GM12878 (cell line): ENCODE data around the gene TMOD3. TPM values are rescaled to one million over a fixed set of nuclear protein-coding genes. Genes with fewer than 3 reads are reported as not detected.

Source experiments
- ATAC-seq: fragments of 200-7000 bp; cut with Tn5 transposase; 3 replicates; pipeline ENCODE4 v1.9.1; 2020; ENCODE audit warnings: mild to moderate bottlenecking, moderate library complexity
- BruUV-seq: library from RNA; stranded (reverse); fragments of 400-500 nt; replicated peaks from 2 replicates; lab custom pipeline; 2021; lab: Mats Ljungman, UMichigan
- CTCF ChIA-PET: fragments of 300-600 bp; sonication (Branson Sonifier 250); formaldehyde crosslinking; extraction: SDS; loops from one replicate; lab custom pipeline; 2021; ENCODE audit warnings: inconsistent platforms; lab: Yijun Ruan, JAX
- POLR2A ChIA-PET: fragments of 350-600 bp; formaldehyde crosslinking; extraction: SDS; loops from one replicate; lab custom pipeline; 2021; ENCODE audit warnings: inconsistent platforms; lab: Charles Lee
- RAD21 ChIA-PET: fragments of 300-600 bp; sonication (Branson Sonifier 250); formaldehyde crosslinking; loops from one replicate; lab custom pipeline; 2023; ENCODE audit warnings: antibody characterized with exemption; ENCODE audit not compliant: unreplicated experiment; lab: Charles Lee
- SMC1A ChIA-PET: fragments of 300-600 bp; sonication (Branson Sonifier 250); formaldehyde crosslinking; loops from one replicate; lab custom pipeline; 2023; ENCODE audit not compliant: unreplicated experiment, uncharacterized antibody; lab: Charles Lee
- DNase-seq: peaks from one replicate; pipeline ENCODE4 v3.0.0-alpha.2; 2011; ENCODE audit warnings: low read depth, low spot score
- FAIRE-seq: peaks from 3 replicates; lab custom pipeline; 2011; peaks lifted over from hg19 to GRCh38; lab: Jason Lieb, UNC
- H2AFZ ChIP-seq: 2 replicates; pipeline ENCODE4 v1.6.0; 2011; ENCODE audit warnings: low read depth, low read length, control low read depth; ENCODE audit not compliant: control insufficient read depth
- H3K27ac ChIP-seq: 2 replicates; pipeline ENCODE4 v1.5.1; 2011; ENCODE audit warnings: control low read depth; ENCODE audit not compliant: control insufficient read depth, insufficient read depth
- H3K27me3 ChIP-seq, 2 experiments: replicated peaks in 1 of 2; 2 replicates each; pipeline versions ENCODE4 v1.6.0 to v1.6.1; 2011; ENCODE audit warnings: low read length in 1 of 2; ENCODE audit not compliant: control insufficient read depth in 2 of 2, insufficient read depth in 2 of 2
- H3K36me3 ChIP-seq, 2 experiments: 2 replicates each; pipeline ENCODE4 v1.5.1; 2011; ENCODE audit warnings: low read length in 1 of 2; ENCODE audit not compliant: control insufficient read depth in 2 of 2, insufficient read depth in 2 of 2
- H3K4me1 ChIP-seq: 2 replicates; pipeline ENCODE4 v1.6.1; 2011; ENCODE audit warnings: mild to moderate bottlenecking, low read length, moderate library complexity, mixed read lengths; ENCODE audit not compliant: control insufficient read depth, insufficient read depth
- H3K4me2 ChIP-seq: 2 replicates; pipeline ENCODE4 v1.6.0; 2011; ENCODE audit warnings: control low read depth; ENCODE audit not compliant: control insufficient read depth, insufficient read depth
- H3K4me3 ChIP-seq: fragments of 200-600 bp; sonication (generic); 2 replicates; pipeline ENCODE4 v1.5.1; 2016
- H3K79me2 ChIP-seq: 2 replicates; pipeline ENCODE4 v1.6.0; 2011; ENCODE audit warnings: low read length; ENCODE audit not compliant: control insufficient read depth, insufficient read depth
- H3K9ac ChIP-seq: 2 replicates; pipeline ENCODE4 v1.8.0; 2011; ENCODE audit warnings: low read length, control low read depth, mixed read lengths; ENCODE audit not compliant: control insufficient read depth, insufficient read depth
- H3K9me3 ChIP-seq: replicated peaks from 3 replicates; pipeline ENCODE4 v1.5.1; 2011; ENCODE audit warnings: mild to moderate bottlenecking, low read length; ENCODE audit not compliant: control insufficient read depth, insufficient read depth
- H4K20me1 ChIP-seq: 2 replicates; pipeline ENCODE4 v1.6.0; 2011; ENCODE audit not compliant: control insufficient read depth, insufficient read depth
- BHLHE40 ChIP-seq, 2 experiments: fragments of 450-650 bp in 1 of 2; IDR thresholded peaks; 2 replicates each; pipeline ENCODE4 v1.6.1; 2011 to 2017; ENCODE audit warnings: low read depth in 2 of 2, borderline replicate concordance in 1 of 2, improper control_type of control experiment in 1 of 2, low read length in 1 of 2, mild to moderate bottlenecking in 1 of 2
- CBX5 ChIP-seq: sonication (generic); IDR thresholded peaks from 2 replicates; pipeline ENCODE4 v1.6.1; 2016; ENCODE audit warnings: low read depth, moderate library complexity, mild to moderate bottlenecking, inconsistent platforms
- CHD2 ChIP-seq: IDR thresholded peaks from 2 replicates; pipeline ENCODE4 v1.6.1; 2011; ENCODE audit warnings: low read depth, low read length, improper control_type of control experiment, borderline replicate concordance
- DPF2 ChIP-seq: fragments of 450-650 bp; IDR thresholded peaks from 2 replicates; pipeline ENCODE4 v1.6.1; 2017; ENCODE audit warnings: mild to moderate bottlenecking
- EED ChIP-seq: sonication (generic); IDR thresholded peaks from 2 replicates; pipeline ENCODE4 v1.6.1; 2016; ENCODE audit warnings: antibody characterized with exemption, low read depth
- HDAC2 ChIP-seq: fragments of 200-600 bp; sonication (generic); IDR thresholded peaks from 2 replicates; pipeline ENCODE4 v1.6.1; 2017
- LARP7 ChIP-seq: fragments of 450-650 bp; IDR thresholded peaks from 2 replicates; pipeline ENCODE4 v1.6.1; 2017; ENCODE audit warnings: mild to moderate bottlenecking
- MYB ChIP-seq: fragments of 150-350 bp; IDR thresholded peaks from 2 replicates; pipeline ENCODE4 v1.6.1; 2014; ENCODE audit warnings: mild to moderate bottlenecking, low read depth, low read length, borderline replicate concordance
- RB1 ChIP-seq: fragments of 450-650 bp; formaldehyde crosslinking; IDR thresholded peaks from 2 replicates; pipeline ENCODE4 v1.6.1; 2017; ENCODE audit warnings: mild to moderate bottlenecking, borderline replicate concordance
- SIX5 ChIP-seq: IDR thresholded peaks from 2 replicates; pipeline ENCODE4 v1.6.1; 2011; ENCODE audit warnings: mild to moderate bottlenecking, low read depth, low read length, moderate library complexity; ENCODE audit not compliant: severe bottlenecking
- SMC3 ChIP-seq: IDR thresholded peaks from 2 replicates; pipeline ENCODE4 v1.6.1; 2011; ENCODE audit warnings: low read length, improper control_type of control experiment, borderline replicate concordance
- WGBS: methylation state at CpG from one replicate; pipeline ENCODE4 v1.1.6; 2016; ENCODE audit warnings: low lambda C conversion rate; ENCODE audit not compliant: insufficient replicate concordance, insufficient coverage; ENCODE audit errors: missing lambda C conversion rate; 5-methylcytosine and 5-hydroxymethylcytosine counted together
- in situ Hi-C: fragments of 300-500 bp; cut with MboI; formaldehyde crosslinking; loops from 9 replicates; pipeline ENCODE4 v1.14.3; 2018; ENCODE audit warnings: mixed read lengths
- intact Hi-C: fragments of 100-400 bp; cut with micrococcal nuclease; formaldehyde crosslinking; loops from one replicate; pipeline ENCODE4 v1.14.2; 2022; ENCODE audit not compliant: unreplicated experiment
- polyA plus RNA-seq, 11 experiments: library from polyadenylated mRNA; depleted of rRNA in 4 of 11; unstranded in 6 of 11; stranded (reverse) in 5 of 11; fragments of >200 nt; fragmentation: Nextera tagmentation in 4 of 11; fragmentation: Illumina TruSeq in 1 of 11; extraction: Ambion mirVana in 4 of 11; extraction: Trizol in 1 of 11; gene quantifications; 1 replicate in 1 of 11; 2 replicates in 10 of 11; pipeline versions ENCODE4 v1.2.1 to v1.2.3, GENCODE V29; 2011 to 2016; ENCODE audit warnings: inconsistent platforms in 2 of 11, missing spikeins in 2 of 11, low read depth in 1 of 11
- total RNA-seq, 4 experiments: library from RNA; depleted of rRNA in 3 of 4; stranded (reverse); fragments of >200 nt in 3 of 4; fragmentation: Illumina TruSeq in 1 of 4; extraction: Trizol in 1 of 4; gene quantifications; 2 replicates each; pipeline versions ENCODE4 v1.2.1 to v1.2.3, GENCODE V29; 2013 to 2021
- TF ChIP-seq, protein P1 (sequence below): fragments of 450-650 bp; formaldehyde crosslinking; IDR thresholded peaks from 2 replicates; pipeline ENCODE4 v1.5.0; 2022; ENCODE audit warnings: mild to moderate bottlenecking, missing genetic modification characterization
- TF ChIP-seq, protein P2 (sequence below): fragments of 450-650 bp; IDR thresholded peaks from 2 replicates; pipeline ENCODE4 v1.6.1; 2017; ENCODE audit warnings: mild to moderate bottlenecking
- TF ChIP-seq, protein P3 (sequence below), 3 experiments: IDR thresholded peaks in 2 of 3; conservative IDR thresholded peaks in 1 of 3; 2 replicates each; pipeline ENCODE4 v1.5.1; 2011; ENCODE audit warnings: low read depth in 3 of 3, low read length in 3 of 3, mild to moderate bottlenecking in 3 of 3, control low read depth in 2 of 3, moderate library complexity in 2 of 3, inconsistent platforms in 1 of 3, mixed read lengths in 1 of 3; ENCODE audit not compliant: control insufficient read depth in 2 of 3, insufficient read depth in 1 of 3; ENCODE audit errors: extremely low read depth in 1 of 3

Gene TMOD3
- total and polyA plus RNA-seq, 10 of the 15 experiments (the other 5 are each of a cell fraction or from before 2014, with no cell fraction given): 5.2 to 39.4 (median 22.5) TPM

DNA sequence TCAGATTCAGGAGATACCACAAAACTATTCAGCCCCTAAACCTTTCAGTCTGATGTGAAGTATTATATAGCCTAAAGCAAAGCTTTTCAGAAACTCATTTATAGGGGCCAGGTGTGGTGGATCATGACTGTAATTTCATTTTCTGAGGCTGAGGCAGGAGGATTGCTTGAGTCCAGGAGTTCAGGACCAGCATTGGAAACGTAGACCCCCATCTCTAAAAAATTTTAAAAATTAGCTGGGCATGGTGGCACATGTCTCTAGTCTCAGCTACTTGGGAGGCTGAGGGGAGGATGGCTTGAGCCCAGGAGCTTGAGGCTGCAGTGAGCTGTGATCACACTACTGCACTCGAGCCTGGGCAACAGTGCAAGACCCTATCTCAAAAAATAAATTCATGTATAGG, 60.0 kb downstream of the TMOD3 start:
- ChIA-PET SMC1A (interaction anchor here (1.4 to 1.9 kb wide), 4 partner anchors 189 to 289 kb away, joined by 3 to 5 read pairs (median 4); no protein-coding TSS in a partner anchor), CTCF (interaction anchor here (0.6 to 3.1 kb wide), 28 partner anchors 9 to 340 kb away, joined by 3 to 23 read pairs (median 4); partner anchors contain the start of gene LEO1), RAD21 (interaction anchor here (0.5 to 1.9 kb wide), 4 partner anchors 7 to 319 kb away, joined by 3 to 13 read pairs (median 4); no protein-coding TSS in a partner anchor), POLR2A (interaction anchor here (0.6 kb wide), 1 partner anchor 168 kb away, joined by 3 read pairs; no protein-coding TSS in a partner anchor)
- Histone ChIP-seq H3K4me1 (no peaks in the 10 kb centered on the region), H3K9ac (no peak overlapping the region), H3K36me3 (peaks cover 1 to 6% of the 10 kb centered on the region in 2 experiments; a peak in 3 of 4 replicates), H4K20me1 (no peaks in the 10 kb centered on the region), H3K4me2 (no peak overlapping the region), H3K4me3 (no peak overlapping the region), H3K27me3 (no peaks in the 10 kb centered on the region), H3K9me3 (no peaks in the 10 kb centered on the region), H3K27ac (no peak overlapping the region), H2AFZ (no peak overlapping the region), H3K79me2 (no peaks in the 10 kb centered on the region)
- WGBS: 100% methylated on average over 2 of the region's 2 CpGs
- BruUV-seq: no TSS peak
- no peak for DNase-seq
- in situ Hi-C loops (no loop called here), intact Hi-C loops (loop anchor here (5.0 kb wide), 1 partner anchor 318 kb away; no protein-coding TSS in a partner anchor)
- no peak for FAIRE-seq
- no peak for ATAC-seq
- TF ChIP-seq DPF2 (no peak), CBX5 (no peak), RB1 (no peak), HDAC2 (no peak), MYB (no peak), BHLHE40 (IDR thresholded peaks at IDR 0.05; ENCODE audit: borderline replicate concordance in 1 of 2, low read depth in 2 of 2, low read length in 1 of 2) (no peak), CHD2 (no peak), EED (no peak), LARP7 (no peak), SMC3 (no peak), SIX5 (no peak)
- TF ChIP-seq, protein P1, sequence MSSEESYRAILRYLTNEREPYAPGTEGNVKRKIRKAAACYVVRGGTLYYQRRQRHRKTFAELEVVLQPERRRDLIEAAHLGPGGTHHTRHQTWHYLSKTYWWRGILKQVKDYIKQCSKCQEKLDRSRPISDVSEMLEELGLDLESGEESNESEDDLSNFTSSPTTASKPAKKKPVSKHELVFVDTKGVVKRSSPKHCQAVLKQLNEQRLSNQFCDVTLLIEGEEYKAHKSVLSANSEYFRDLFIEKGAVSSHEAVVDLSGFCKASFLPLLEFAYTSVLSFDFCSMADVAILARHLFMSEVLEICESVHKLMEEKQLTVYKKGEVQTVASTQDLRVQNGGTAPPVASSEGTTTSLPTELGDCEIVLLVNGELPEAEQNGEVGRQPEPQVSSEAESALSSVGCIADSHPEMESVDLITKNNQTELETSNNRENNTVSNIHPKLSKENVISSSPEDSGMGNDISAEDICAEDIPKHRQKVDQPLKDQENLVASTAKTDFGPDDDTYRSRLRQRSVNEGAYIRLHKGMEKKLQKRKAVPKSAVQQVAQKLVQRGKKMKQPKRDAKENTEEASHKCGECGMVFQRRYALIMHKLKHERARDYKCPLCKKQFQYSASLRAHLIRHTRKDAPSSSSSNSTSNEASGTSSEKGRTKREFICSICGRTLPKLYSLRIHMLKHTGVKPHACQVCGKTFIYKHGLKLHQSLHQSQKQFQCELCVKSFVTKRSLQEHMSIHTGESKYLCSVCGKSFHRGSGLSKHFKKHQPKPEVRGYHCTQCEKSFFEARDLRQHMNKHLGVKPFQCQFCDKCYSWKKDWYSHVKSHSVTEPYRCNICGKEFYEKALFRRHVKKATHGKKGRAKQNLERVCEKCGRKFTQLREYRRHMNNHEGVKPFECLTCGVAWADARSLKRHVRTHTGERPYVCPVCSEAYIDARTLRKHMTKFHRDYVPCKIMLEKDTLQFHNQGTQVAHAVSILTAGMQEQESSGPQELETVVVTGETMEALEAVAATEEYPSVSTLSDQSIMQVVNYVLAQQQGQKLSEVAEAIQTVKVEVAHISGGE (CRISPR knock-in tag): no peak
- TF ChIP-seq, protein P2, sequence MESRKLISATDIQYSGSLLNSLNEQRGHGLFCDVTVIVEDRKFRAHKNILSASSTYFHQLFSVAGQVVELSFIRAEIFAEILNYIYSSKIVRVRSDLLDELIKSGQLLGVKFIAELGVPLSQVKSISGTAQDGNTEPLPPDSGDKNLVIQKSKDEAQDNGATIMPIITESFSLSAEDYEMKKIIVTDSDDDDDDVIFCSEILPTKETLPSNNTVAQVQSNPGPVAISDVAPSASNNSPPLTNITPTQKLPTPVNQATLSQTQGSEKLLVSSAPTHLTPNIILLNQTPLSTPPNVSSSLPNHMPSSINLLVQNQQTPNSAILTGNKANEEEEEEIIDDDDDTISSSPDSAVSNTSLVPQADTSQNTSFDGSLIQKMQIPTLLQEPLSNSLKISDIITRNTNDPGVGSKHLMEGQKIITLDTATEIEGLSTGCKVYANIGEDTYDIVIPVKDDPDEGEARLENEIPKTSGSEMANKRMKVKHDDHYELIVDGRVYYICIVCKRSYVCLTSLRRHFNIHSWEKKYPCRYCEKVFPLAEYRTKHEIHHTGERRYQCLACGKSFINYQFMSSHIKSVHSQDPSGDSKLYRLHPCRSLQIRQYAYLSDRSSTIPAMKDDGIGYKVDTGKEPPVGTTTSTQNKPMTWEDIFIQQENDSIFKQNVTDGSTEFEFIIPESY: no peak
- TF ChIP-seq, protein P3, sequence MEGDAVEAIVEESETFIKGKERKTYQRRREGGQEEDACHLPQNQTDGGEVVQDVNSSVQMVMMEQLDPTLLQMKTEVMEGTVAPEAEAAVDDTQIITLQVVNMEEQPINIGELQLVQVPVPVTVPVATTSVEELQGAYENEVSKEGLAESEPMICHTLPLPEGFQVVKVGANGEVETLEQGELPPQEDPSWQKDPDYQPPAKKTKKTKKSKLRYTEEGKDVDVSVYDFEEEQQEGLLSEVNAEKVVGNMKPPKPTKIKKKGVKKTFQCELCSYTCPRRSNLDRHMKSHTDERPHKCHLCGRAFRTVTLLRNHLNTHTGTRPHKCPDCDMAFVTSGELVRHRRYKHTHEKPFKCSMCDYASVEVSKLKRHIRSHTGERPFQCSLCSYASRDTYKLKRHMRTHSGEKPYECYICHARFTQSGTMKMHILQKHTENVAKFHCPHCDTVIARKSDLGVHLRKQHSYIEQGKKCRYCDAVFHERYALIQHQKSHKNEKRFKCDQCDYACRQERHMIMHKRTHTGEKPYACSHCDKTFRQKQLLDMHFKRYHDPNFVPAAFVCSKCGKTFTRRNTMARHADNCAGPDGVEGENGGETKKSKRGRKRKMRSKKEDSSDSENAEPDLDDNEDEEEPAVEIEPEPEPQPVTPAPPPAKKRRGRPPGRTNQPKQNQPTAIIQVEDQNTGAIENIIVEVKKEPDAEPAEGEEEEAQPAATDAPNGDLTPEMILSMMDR (IDR thresholded peaks at IDR 0.05 in 2 of 3, conservative IDR thresholded peaks at IDR 0.05 in 1 of 3; ENCODE audit: control insufficient read depth in 2 of 3, extremely low read depth in 1 of 3, insufficient read depth in 1 of 3, low read depth in 3 of 3, low read length in 3 of 3): no peak
